Stimulated activated CD8-positive, alpha-beta memory T cell treated with anti-CD3 and anti-CD28 coated beads, Interleukin-15, amount 100 ng/mL, for 4 hours (primary cell): ENCODE results near the gene CITED4.

Experiments
- DNase-seq, 2 donors: peaks; one replicate each; pipeline ENCODE4 v3.0.0-alpha.2; 2020; ENCODE audit warnings: low read depth in 2 of 2

Gene CITED4

GRCh38 chr1:40886318-40887011 lies 24.3 kb upstream of the CITED4 start:
- DNase-seq = no peak

DNA sequence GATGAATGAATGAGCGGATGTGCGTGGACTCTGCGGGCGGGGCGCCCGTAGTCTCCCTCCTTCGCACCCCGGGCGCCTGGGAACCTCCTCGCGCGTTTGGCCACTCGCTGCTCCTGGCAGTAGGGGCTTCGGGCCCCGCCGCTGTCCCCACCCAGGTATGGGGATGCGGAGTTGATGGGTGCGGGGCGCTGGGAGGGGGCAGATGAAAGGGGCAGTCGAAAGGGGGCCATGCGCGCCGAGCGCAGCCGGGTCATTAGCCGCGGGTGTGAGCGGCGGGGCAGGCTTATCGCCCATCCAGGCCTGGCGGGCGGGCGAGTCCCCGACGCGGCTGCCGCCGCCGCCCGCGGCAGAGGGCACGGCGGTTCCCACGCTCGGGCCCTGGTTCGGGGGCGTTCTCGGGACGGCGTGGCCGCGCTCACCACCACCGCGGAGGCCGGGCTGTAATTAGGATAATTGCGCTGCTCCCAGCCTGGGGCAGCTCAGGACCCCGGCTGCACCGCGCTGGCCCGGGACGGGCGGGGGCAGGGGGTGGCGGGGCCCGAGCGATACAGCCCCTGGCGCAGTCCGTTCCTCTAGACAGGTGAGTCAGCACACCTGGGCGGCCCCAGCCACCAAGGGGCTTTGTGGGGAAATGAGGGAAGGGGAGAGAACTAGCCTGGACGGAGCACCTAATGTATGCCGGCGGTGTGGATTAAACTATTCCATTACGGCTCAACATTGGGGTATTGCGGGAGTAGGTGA lies 22.1 kb upstream of the CITED4 start:
- DNase-seq = no peak

GRCh38 chr1:40880813-40881549 lies 18.8 kb upstream of the CITED4 start:
- no peak for DNase-seq

- no peak for DNase-seq
Observed at GRCh38 chr1:40879482-40880175, 17.5 kb upstream of the CITED4 start.

DNA sequence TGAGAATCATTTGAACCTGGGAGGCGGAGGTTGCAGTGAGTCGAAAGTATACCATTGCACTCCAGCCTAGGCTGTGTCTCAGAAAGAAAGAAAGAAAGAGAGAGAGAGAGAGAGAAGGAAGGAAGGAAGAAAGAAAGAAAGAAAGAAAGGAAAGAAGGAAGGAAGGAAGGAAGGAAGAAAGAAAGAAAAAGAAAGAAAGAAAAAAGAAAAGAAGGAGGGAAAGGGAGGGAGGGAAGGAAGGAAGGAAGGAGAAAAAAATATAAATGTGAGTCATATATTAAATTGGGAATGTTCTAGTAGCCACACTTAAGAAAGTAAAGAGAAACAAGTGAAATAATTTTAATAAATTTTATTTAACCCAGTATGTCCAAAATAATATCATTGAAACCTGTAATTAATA lies 16.7 kb upstream of the CITED4 start:
- DNase-seq = no peak

GRCh38 chr1:40877698-40878097 lies 15.5 kb upstream of the CITED4 start:
- no peak for DNase-seq

DNA sequence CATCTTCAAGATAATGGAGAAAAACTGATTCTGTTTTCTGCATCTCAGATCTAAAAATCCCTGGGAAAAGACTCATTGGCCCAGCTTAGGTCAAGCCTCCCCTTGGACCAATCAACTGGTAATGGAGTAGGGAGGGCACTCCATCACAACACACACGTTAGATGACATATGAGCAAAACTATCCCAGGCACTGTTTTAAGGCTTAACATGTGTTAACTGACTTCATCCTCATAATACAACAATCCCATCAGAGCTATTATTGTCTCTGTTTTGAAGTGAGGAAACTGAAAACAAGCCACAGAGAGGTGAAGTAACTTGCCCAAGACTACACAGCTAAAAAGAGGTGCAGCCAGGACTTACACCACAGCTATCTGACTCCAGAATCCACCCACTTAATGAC lies 14.7 kb upstream of the CITED4 start:
- no peak for DNase-seq

DNA sequence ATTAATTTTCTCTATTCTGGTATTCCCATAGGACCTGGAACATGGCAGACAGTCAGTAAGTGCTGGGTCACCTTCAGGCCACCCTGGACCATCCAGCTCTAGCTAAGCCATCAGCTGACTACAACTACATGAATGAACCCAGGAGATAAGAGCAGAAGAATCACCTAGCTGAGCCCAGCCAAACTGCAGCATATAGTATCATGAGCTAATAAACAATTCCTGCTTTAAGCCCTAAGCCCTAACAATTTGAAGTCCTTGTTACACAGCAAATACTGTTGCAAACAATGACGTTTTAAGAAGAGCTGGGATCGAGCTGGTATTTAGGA lies 14.2 kb upstream of the CITED4 start:
- DNase-seq = no peak

DNA sequence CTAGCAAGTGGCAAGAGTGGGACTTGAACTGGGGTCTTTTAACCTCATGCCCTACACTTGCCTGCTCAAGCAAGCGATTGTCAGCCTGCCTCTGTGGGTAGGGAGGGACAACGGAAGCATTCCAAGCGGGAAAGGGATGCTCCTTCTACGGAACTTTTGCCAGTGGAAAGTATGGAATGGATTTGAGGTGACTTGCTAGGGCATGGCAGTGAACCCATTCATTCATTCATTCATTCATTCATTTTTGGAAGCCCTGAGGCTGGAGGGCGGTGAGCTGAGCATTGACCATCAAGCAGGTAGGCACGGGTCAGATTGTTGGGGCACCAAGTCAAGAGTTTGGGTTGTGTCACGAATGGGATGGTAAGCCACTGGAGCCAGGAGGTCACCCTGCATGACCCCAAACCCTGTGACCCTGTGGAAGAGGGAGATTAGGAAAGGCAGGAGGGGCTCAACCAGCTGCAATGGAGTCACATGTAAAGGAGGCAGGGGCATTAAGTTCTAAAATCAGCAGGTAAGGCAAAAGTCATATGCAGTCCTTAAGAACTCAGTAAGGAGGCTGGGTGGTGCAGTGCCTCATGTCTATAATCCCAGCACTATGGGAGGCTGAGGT lies 11.8 kb upstream of the CITED4 start:
- no peak for DNase-seq

GRCh38 chr1:40872276-40872675 lies 10.1 kb upstream of the CITED4 start:
- DNase-seq = no peak

GRCh38 chr1:40870135-40870728 lies 8.1 kb upstream of the CITED4 start:
- DNase-seq = no peak

- DNase-seq = no peak
Observed at GRCh38 chr1:40868051-40868723, 6.0 kb upstream of the CITED4 start.

- no peak for DNase-seq
Observed at GRCh38 chr1:40861224-40862003, 749 bp downstream of the CITED4 start.

- DNase-seq = no peak
Observed at GRCh38 chr1:40860706-40861223, 1.4 kb downstream of the CITED4 start.

DNA sequence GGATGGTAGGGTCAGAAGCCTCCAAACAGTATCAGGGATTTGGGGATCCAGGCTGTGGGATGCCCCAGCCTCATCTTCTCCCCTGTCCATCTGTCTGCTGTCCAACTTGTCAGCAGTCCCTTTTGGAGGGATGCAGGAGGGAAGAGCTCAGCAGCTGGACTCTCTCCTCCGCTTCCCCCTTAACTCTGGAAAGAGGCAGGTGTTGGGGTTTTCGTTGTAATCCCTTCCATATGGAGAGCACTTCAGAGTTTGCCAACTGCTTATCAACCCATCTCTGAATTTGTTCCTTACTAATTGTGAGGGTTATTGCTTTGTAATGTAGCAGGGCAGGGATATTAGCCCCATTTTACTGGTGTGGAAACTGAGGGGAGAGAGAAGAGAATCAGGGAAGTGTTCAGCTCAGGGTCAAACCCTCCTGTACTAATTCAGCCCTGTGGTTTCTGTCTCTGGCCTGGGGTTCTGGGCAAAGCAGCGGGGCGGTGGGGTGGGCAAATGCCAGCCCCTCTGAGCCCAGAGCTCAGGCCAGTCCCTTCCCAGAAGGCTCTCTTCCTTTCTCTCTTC lies 3.2 kb downstream of the CITED4 start:
- no peak for DNase-seq

DNA sequence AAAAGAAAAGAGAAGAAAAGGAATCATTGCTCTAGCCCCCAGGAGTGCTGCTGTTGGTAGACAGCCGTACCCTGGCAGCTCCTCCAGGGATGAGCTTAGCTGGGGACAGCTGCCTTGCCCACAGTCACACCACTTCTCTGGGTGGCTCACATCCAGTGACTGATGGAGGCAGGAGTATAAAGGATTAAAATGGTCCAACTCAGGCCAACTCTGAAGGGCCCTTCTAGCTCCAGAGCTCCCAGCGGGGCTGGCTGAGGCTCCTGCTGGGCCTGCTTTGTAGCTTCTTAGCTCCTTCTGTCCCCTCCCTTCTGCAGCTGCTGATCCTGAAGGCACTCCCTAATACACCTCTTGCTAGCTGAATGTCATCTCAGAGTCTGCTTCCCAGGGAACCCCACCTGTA lies 4.4 kb downstream of the CITED4 start:
- no peak for DNase-seq

DNA sequence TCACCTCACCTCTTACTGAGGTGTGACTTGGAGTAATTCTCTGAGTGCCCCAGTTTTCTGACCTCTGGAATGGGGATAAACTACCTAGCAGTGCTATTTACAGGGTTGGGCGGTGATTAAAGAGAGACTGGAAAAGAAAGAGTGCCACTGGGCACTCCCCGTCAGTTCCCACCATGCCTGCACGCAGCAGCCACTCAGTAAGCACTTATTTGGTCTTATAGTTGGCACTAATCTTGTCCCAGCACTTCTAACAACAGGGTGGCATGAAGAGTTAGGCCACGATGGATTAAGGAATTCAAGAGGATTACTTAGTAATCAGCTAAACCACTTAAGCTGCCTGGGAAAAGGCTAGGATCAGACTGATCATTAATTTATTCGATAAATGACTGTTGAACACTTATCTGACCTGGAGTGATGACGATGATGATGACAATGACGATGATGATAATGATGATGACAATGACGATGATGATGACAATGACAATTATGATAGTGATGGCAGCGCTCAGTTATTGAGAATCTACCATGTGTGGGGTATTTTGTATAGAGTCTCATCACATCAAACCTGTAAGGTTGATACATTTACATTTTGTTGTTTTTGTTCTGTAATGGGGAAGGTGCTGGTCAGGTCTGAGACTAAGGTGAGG lies 5.4 kb downstream of the CITED4 start:
- no peak for DNase-seq

GRCh38 chr1:40856116-40856515 lies 6.0 kb downstream of the CITED4 start:
- DNase-seq = no peak

GRCh38 chr1:40855513-40855912 lies 6.7 kb downstream of the CITED4 start:
- no peak for DNase-seq
